ENCODE measurements around the gene VKORC1. TPM values are rescaled to one million over a fixed set of nuclear protein-coding genes. Genes with fewer than 3 reads are reported as not detected.

Gene VKORC1
- total RNA-seq, 1 experiment from 2014 or later = 98.3 TPM

DNA sequence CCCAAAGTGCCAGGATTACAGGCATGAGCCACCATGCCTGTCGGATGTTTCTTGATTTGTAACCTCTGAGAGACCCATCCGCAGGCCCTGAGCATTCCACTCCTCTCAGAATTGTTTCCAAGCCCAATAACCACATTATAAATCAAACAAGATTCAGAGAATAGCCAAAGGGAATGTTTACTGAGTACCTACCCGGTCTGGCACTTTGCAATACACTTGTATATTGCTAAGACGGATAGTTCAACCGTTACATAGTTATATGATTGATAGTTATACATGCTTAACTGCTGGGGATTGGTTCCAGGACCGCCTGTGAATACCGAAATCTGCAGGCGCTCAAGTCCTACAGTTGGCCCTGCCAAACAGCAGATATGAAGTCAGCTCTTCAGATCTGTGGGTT, 19.9 kb upstream of the VKORC1 start:
- Histone ChIP-seq H3K27me3 (replicated peaks; ENCODE audit: insufficient read depth, low read depth, low read length, poor library complexity) (no peaks in the 10 kb centered on the region), H3K36me3 (ENCODE audit: insufficient read depth, low read length, poor library complexity, severe bottlenecking) (peaks cover 38% of the 10 kb centered on the region), H3K4me1 (ENCODE audit: insufficient read depth, low read length, poor library complexity, severe bottlenecking) (peaks cover 6% of the 10 kb centered on the region), H3K27ac (ENCODE audit: low read depth, low read length, poor library complexity, severe bottlenecking) (peak overlapping the region; percentile 23), H3K4me3 (ENCODE audit: low read depth, low read length, poor library complexity, severe bottlenecking) (no peak overlapping the region), H3K9me3 (ENCODE audit: low read depth, low read length, poor library complexity, severe bottlenecking) (no peaks in the 10 kb centered on the region)
- BruUV-seq (replicated peaks) = no TSS peak
- ChIA-PET POLR2A (ENCODE audit: low non-redundant PET) (no interaction called here), CTCF (no interaction called here)
- DNase-seq (ENCODE audit: low spot score) = no peak
- intact Hi-C loops (cut with micrococcal nuclease; ENCODE audit: unreplicated experiment) = no loop called here
- TF ChIP-seq, protein P1, sequence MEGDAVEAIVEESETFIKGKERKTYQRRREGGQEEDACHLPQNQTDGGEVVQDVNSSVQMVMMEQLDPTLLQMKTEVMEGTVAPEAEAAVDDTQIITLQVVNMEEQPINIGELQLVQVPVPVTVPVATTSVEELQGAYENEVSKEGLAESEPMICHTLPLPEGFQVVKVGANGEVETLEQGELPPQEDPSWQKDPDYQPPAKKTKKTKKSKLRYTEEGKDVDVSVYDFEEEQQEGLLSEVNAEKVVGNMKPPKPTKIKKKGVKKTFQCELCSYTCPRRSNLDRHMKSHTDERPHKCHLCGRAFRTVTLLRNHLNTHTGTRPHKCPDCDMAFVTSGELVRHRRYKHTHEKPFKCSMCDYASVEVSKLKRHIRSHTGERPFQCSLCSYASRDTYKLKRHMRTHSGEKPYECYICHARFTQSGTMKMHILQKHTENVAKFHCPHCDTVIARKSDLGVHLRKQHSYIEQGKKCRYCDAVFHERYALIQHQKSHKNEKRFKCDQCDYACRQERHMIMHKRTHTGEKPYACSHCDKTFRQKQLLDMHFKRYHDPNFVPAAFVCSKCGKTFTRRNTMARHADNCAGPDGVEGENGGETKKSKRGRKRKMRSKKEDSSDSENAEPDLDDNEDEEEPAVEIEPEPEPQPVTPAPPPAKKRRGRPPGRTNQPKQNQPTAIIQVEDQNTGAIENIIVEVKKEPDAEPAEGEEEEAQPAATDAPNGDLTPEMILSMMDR (conservative IDR thresholded peaks at IDR 0.05; ENCODE audit: low read depth, low read length) = no peak
- TF ChIP-seq EZH2 (IDR thresholded peaks at IDR 0.05; ENCODE audit: borderline replicate concordance, low read depth, low read length, poor library complexity, severe bottlenecking) = no peak

DNA sequence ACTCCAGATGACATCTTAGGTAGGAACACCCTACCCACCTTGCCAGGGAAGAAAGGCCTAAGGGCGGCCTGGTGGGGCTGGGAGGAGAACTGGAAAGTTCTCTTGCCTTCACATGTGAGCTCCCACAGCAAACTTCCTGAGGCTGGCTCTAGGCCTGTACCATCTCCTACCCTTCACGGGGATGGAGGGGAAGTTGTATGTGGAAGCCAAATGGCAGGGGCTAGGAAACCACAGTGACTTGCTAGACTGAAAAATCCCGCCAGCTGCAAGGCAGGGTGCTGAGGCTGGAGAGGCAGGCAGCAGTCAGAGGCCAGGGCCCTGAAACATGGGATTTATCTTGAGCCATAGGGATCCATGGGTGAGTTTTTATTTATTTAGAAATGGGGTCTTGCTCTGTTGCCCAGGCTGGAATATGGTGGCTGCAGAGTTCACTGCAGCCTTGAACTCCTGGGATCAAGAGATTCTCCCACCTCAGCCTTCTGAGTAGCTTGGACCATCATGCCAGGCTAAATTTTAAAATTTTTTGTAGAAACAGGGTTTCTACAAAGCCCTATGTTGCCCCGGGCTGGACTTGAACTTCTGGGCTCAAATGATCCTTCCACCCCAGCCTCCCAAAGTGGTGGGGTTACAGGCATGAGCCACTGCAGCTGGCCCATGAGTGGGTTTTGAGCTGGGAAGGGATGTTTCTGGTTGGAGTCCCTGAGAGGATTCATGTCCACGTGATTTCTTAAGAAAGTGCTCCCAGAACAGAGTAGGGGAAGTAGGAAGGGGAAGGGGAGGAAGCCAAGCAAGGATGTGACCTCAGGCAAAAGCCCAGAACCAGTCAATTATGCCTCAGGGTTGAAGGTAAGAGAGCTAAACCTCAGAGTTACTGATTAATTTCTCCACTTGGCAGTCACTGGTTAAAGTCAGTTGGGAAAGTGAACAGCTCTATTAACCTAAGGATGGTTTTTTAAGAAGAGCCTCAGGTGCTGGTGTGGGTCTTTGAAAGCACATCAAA, 18.8 kb upstream of the VKORC1 start:
- Histone ChIP-seq H3K9me3 (ENCODE audit: low read depth, low read length, poor library complexity, severe bottlenecking) (no peaks in the 10 kb centered on the region), H3K27ac (ENCODE audit: low read depth, low read length, poor library complexity, severe bottlenecking) (no peak overlapping the region), H3K4me1 (ENCODE audit: insufficient read depth, low read length, poor library complexity, severe bottlenecking) (peaks cover 9% of the 10 kb centered on the region), H3K27me3 (replicated peaks; ENCODE audit: insufficient read depth, low read depth, low read length, poor library complexity) (no peaks in the 10 kb centered on the region), H3K4me3 (ENCODE audit: low read depth, low read length, poor library complexity, severe bottlenecking) (no peak overlapping the region), H3K36me3 (ENCODE audit: insufficient read depth, low read length, poor library complexity, severe bottlenecking) (peaks cover 31% of the 10 kb centered on the region)
- POLR2A ChIA-PET (ENCODE audit: low non-redundant PET) = interaction anchor here (0.8 kb wide), 1 partner anchor 67 kb away, joined by 3 read pairs; no protein-coding TSS in a partner anchor
- TF ChIP-seq, protein P1 (conservative IDR thresholded peaks at IDR 0.05; ENCODE audit: low read depth, low read length) = no peak
- no peak for TF ChIP-seq EZH2 (IDR thresholded peaks at IDR 0.05; ENCODE audit: borderline replicate concordance, low read depth, low read length, poor library complexity, severe bottlenecking)
- intact Hi-C loops (cut with micrococcal nuclease; ENCODE audit: unreplicated experiment) = no loop called here
- CTCF ChIA-PET = no interaction called here
- no peak for DNase-seq (ENCODE audit: low spot score)
- BruUV-seq (replicated peaks) = no TSS peak

DNA sequence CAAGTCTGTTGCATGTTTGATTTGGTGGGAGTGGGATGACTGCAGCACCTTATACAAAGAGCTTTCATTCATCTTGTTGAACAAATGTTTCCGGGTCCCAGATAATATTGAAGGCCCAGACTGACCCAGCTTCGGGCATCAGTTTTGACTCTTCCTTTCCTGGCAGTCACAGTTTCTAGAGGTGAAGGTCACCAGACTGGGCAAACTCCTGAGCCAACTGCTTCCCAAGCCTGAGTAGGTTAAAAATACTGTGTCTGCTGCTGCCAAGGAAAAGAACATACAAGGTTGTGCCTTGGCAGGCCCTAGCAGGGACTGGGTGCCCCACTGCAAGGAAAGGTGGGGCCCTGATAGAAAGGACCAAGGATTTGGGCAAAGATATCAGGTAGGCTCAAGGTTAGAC, 18.1 kb upstream of the VKORC1 start:
- BruUV-seq (replicated peaks) = no TSS peak
- Histone ChIP-seq H3K4me3 (ENCODE audit: low read depth, low read length, poor library complexity, severe bottlenecking) (no peak overlapping the region), H3K9me3 (ENCODE audit: low read depth, low read length, poor library complexity, severe bottlenecking) (no peaks in the 10 kb centered on the region), H3K27ac (ENCODE audit: low read depth, low read length, poor library complexity, severe bottlenecking) (no peak overlapping the region), H3K4me1 (ENCODE audit: insufficient read depth, low read length, poor library complexity, severe bottlenecking) (peaks cover 10% of the 10 kb centered on the region), H3K36me3 (ENCODE audit: insufficient read depth, low read length, poor library complexity, severe bottlenecking) (peaks cover 31% of the 10 kb centered on the region), H3K27me3 (replicated peaks; ENCODE audit: insufficient read depth, low read depth, low read length, poor library complexity) (no peaks in the 10 kb centered on the region)
- TF ChIP-seq EZH2 (IDR thresholded peaks at IDR 0.05; ENCODE audit: borderline replicate concordance, low read depth, low read length, poor library complexity, severe bottlenecking) = no peak
- TF ChIP-seq, protein P1 (conservative IDR thresholded peaks at IDR 0.05; ENCODE audit: low read depth, low read length) = no peak
- CTCF ChIA-PET = no interaction called here
- DNase-seq (ENCODE audit: low spot score) = no peak
- POLR2A ChIA-PET (ENCODE audit: low non-redundant PET) = interaction anchor here (0.8 kb wide), 1 partner anchor 66 kb away, joined by 3 read pairs; no protein-coding TSS in a partner anchor
- intact Hi-C loops (cut with micrococcal nuclease; ENCODE audit: unreplicated experiment) = no loop called here

All from A673 (cell line).